Hepatocyte (in vitro differentiated cells): ENCODE data around the gene RPL10. TPM values are rescaled to one million over a fixed set of nuclear protein-coding genes. Genes with fewer than 3 reads are reported as not detected.

ENCODE experiments used
- DNase-seq: peaks from one replicate; pipeline ENCODE4 v3.0.0-alpha.2; 2016; ENCODE audit warnings: low spot score
- H2AFZ ChIP-seq: fragments of 200-600 bp; sonication (generic); 2 replicates; pipeline ENCODE4 v1.6.0; 2016; ENCODE audit warnings: antibody characterized with exemption, mild to moderate bottlenecking
- H3K27ac ChIP-seq: fragments of 200-600 bp; sonication (generic); 2 replicates; pipeline ENCODE4 v1.5.1; 2016; ENCODE audit warnings: mild to moderate bottlenecking
- H3K27me3 ChIP-seq: fragments of 200-600 bp; sonication (generic); 2 replicates; pipeline ENCODE4 v1.6.1; 2016
- H3K36me3 ChIP-seq: fragments of 200-600 bp; sonication (generic); replicated peaks from 2 replicates; pipeline ENCODE4 v1.5.1; 2016; ENCODE audit warnings: low read depth; ENCODE audit not compliant: insufficient read depth
- H3K4me1 ChIP-seq: fragments of 200-600 bp; sonication (generic); 2 replicates; pipeline ENCODE4 v1.5.1; 2016; ENCODE audit warnings: mild to moderate bottlenecking, moderate library complexity; ENCODE audit not compliant: insufficient read depth
- H3K4me2 ChIP-seq: fragments of 200-600 bp; sonication (generic); 2 replicates; pipeline ENCODE4 v1.6.0; 2016
- H3K4me3 ChIP-seq: fragments of 200-600 bp; sonication (generic); 2 replicates; pipeline ENCODE4 v1.5.1; 2016; ENCODE audit warnings: mild to moderate bottlenecking
- H3K79me2 ChIP-seq: fragments of 200-600 bp; sonication (generic); 2 replicates; pipeline ENCODE4 v1.6.0; 2017; ENCODE audit warnings: mild to moderate bottlenecking
- H3K9me2 ChIP-seq: fragments of 200-600 bp; sonication (generic); replicated peaks from 2 replicates; pipeline ENCODE4 v1.6.0; 2017; ENCODE audit warnings: mild to moderate bottlenecking; ENCODE audit not compliant: insufficient read depth
- H3K9me3 ChIP-seq: fragments of 200-600 bp; sonication (generic); 2 replicates; pipeline ENCODE4 v1.5.1; 2016; ENCODE audit warnings: low read depth, mild to moderate bottlenecking
- H4K20me1 ChIP-seq: fragments of 200-600 bp; sonication (generic); 2 replicates; pipeline ENCODE4 v1.6.0; 2016; ENCODE audit warnings: mild to moderate bottlenecking; ENCODE audit not compliant: insufficient read depth, poor library complexity, severe bottlenecking
- EZH2 ChIP-seq: fragments of 200-600 bp; sonication (generic); IDR thresholded peaks from 2 replicates; pipeline ENCODE4 v1.6.1; 2016; ENCODE audit warnings: antibody characterized with exemption, mild to moderate bottlenecking, borderline replicate concordance
- EZH2phosphoT487 ChIP-seq: fragments of 200-600 bp; sonication (generic); IDR thresholded peaks from one replicate; pipeline ENCODE4 v1.6.1; 2018; ENCODE audit warnings: antibody characterized with exemption, mild to moderate bottlenecking, low read depth, moderate library complexity; ENCODE audit not compliant: unreplicated experiment, severe bottlenecking
- WGBS: methylation state at CpG from one replicate; pipeline ENCODE4 v1.1.6; 2016; ENCODE audit warnings: low lambda C conversion rate; ENCODE audit errors: missing lambda C conversion rate; 5-methylcytosine and 5-hydroxymethylcytosine counted together
- polyA plus RNA-seq: library from polyadenylated mRNA; unstranded; fragments of >200 nt; fragmentation: Nextera tagmentation; extraction: Ambion mirVana; gene quantifications from 2 replicates; pipeline ENCODE4 v1.2.1, GENCODE V29; 2016
- total RNA-seq: library from RNA; depleted of rRNA; stranded (reverse); fragments of >200 nt; gene quantifications from 2 replicates; pipeline ENCODE4 v1.2.3, GENCODE V29; 2014
- TF ChIP-seq, protein P1 (sequence below): fragments of 200-600 bp; sonication (generic); IDR thresholded peaks from 2 replicates; pipeline ENCODE4 v1.5.1; 2016; ENCODE audit warnings: antibody characterized with exemption, mild to moderate bottlenecking; ENCODE audit not compliant: poor library complexity

The RPL10 gene
- total and polyA plus RNA-seq, 2 experiments from 2014 or later, result 1,206 to 4,460 TPM

DNA sequence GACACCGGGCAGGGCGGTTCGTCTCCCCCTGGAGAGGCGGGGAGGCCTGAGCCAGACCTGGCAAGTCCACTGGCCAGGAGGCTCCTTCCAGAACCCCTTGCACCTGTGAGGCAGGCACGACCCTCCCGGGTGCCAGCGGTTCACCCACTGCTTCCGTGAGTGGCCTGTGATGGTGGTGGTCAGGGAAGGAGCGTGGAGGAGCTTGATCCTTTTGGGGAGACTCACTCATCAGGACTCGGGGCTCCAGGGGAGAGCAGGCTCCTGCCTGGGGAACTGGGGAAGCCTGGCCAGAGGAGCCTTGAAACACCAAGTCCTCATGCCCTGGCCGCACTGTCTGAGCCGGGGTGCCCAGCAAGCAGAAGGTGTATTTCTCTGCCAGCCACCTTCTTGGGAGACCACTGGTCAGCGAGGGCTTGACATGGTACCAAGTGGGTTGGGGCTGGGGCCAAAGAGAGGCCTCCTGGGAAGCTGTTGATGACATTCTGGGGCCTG is 46.6 kb downstream of the RPL10 start:
- H3K4me2 ChIP-seq, result peak overlapping the region; percentile 87
- 75% methylated on average over 13 of the region's 13 CpGs for WGBS
- TF ChIP-seq EZH2 (no peak), EZH2phosphoT487 (no peak)
- TF ChIP-seq, protein P1, sequence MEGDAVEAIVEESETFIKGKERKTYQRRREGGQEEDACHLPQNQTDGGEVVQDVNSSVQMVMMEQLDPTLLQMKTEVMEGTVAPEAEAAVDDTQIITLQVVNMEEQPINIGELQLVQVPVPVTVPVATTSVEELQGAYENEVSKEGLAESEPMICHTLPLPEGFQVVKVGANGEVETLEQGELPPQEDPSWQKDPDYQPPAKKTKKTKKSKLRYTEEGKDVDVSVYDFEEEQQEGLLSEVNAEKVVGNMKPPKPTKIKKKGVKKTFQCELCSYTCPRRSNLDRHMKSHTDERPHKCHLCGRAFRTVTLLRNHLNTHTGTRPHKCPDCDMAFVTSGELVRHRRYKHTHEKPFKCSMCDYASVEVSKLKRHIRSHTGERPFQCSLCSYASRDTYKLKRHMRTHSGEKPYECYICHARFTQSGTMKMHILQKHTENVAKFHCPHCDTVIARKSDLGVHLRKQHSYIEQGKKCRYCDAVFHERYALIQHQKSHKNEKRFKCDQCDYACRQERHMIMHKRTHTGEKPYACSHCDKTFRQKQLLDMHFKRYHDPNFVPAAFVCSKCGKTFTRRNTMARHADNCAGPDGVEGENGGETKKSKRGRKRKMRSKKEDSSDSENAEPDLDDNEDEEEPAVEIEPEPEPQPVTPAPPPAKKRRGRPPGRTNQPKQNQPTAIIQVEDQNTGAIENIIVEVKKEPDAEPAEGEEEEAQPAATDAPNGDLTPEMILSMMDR, result no peak
- H3K4me1 ChIP-seq, result no peaks in the 10 kb centered on the region
- no peaks in the 10 kb centered on the region for H3K36me3 ChIP-seq
- no peaks in the 10 kb centered on the region for H3K27me3 ChIP-seq
- no peaks in the 10 kb centered on the region for H3K9me3 ChIP-seq
- H3K4me3 ChIP-seq, result peak overlapping the region; percentile 36
- peaks cover 15% of the 10 kb centered on the region for H3K79me2 ChIP-seq
- peaks cover 3% of the 10 kb centered on the region for H4K20me1 ChIP-seq
- no peak overlapping the region for H2AFZ ChIP-seq
- peak overlapping the region; percentile 84 for H3K27ac ChIP-seq
- DNase-seq, result no peak
- no peaks in the 10 kb centered on the region for H3K9me2 ChIP-seq

DNA sequence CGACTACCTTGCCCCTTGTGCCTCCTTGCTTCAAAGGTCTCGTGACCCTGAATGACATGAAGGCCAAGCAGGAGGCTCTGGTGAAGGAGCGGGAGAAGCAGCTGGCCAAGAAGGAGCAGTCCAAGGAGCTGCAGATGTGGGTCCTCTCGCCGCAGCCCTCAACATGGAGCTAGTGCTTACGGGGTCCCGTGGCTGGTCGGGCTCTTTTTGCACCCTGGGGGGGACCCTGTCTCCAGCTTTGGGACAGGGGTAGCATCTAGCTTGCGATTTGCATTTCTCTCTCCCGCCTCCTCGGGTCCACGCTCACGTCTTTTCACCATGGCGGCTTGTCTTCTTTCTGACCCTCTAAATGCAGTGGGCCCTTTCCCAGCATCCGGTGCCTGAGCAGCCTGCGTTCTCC is 47.6 kb downstream of the RPL10 start:
- Histone ChIP-seq H3K27ac (no peak overlapping the region), H3K27me3 (no peaks in the 10 kb centered on the region)
- 90% methylated on average over 16 of the region's 16 CpGs for WGBS

DNA sequence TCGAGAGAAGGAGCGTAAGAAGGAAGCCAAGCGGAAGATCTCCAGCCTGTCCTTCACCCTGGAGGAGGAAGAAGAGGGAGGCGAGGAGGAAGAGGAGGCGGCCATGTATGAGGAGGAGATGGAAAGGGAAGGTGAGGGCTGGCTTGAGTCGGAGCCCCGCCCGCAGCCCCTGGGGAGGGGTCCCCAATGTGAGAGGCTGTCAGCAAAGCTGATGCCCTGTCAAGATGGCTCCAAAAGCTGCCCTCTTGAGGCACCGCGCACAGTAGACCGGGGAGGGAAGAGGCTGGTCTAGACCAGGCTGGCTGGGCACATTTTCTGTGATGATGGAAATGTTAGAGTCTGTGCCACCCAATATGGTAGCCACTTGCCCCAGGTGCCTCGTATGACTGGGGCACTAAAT is 48.3 kb downstream of the RPL10 start:
- TF ChIP-seq EZH2, result no peak
- no peak for TF ChIP-seq EZH2phosphoT487
- TF ChIP-seq, protein P1, result no peak
- no peak for DNase-seq
- no peaks in the 10 kb centered on the region for H3K9me2 ChIP-seq
- H2AFZ ChIP-seq, result no peak overlapping the region
- no peak overlapping the region for H3K27ac ChIP-seq
- H4K20me1 ChIP-seq, result peaks cover 3% of the 10 kb centered on the region
- H3K36me3 ChIP-seq, result no peaks in the 10 kb centered on the region
- H3K79me2 ChIP-seq, result peaks cover 13% of the 10 kb centered on the region
- WGBS, result 93% methylated on average over 9 of the region's 12 CpGs
- H3K9me3 ChIP-seq, result no peaks in the 10 kb centered on the region
- no peaks in the 10 kb centered on the region for H3K27me3 ChIP-seq
- no peaks in the 10 kb centered on the region for H3K4me1 ChIP-seq
- H3K4me3 ChIP-seq, result no peak overlapping the region
- H3K4me2 ChIP-seq, result no peak overlapping the region

More for the DNA sequence above, 47.6 kb downstream of the RPL10 start:
- no peak for DNase-seq
- Histone ChIP-seq H3K4me3 (no peak overlapping the region), H3K79me2 (peaks cover 13% of the 10 kb centered on the region), H3K9me2 (no peaks in the 10 kb centered on the region), H3K36me3 (no peaks in the 10 kb centered on the region), H3K4me1 (no peaks in the 10 kb centered on the region), H3K9me3 (no peaks in the 10 kb centered on the region), H2AFZ (no peak overlapping the region), H3K4me2 (peak overlapping the region; percentile 87), H4K20me1 (peaks cover 3% of the 10 kb centered on the region)
- no peak for TF ChIP-seq EZH2
- TF ChIP-seq, protein P1, result no peak
- TF ChIP-seq EZH2phosphoT487, result no peak
